K562 (cell line): ENCODE data around the gene FAM24A. TPM values are rescaled to one million over a fixed set of nuclear protein-coding genes. Genes with fewer than 3 reads are reported as not detected.

Source experiments
- E2F3 ChIP-seq: fragments of 250-450 bp; sonication (Bioruptor Pico); IDR thresholded peaks from 2 replicates; pipeline ENCODE4 v1.4.0; 2020; ENCODE audit warnings: mild to moderate bottlenecking
- GATA2 ChIP-seq: sonication (generic); formaldehyde crosslinking; IDR thresholded peaks from 2 replicates; pipeline ENCODE4 v1.4.0; 2020; ENCODE audit warnings: mild to moderate bottlenecking, missing genetic modification reagents
- GTF2F1 ChIP-seq: IDR thresholded peaks from 2 replicates; pipeline ENCODE4 v1.6.1; 2011; ENCODE audit warnings: low read depth, low read length, improper control_type of control experiment
- MIER1 ChIP-seq: fragments of 450-650 bp; IDR thresholded peaks from 2 replicates; pipeline ENCODE4 v1.6.1; 2016; ENCODE audit warnings: antibody characterized with exemption, mild to moderate bottlenecking, low read depth
- SMARCC2 ChIP-seq: fragments of 450-650 bp; IDR thresholded peaks from 2 replicates; pipeline ENCODE4 v1.6.1; 2017; ENCODE audit warnings: antibody characterized with exemption, moderate library complexity, mild to moderate bottlenecking, low read depth
- ZNF124 ChIP-seq: sonication (generic); formaldehyde crosslinking; IDR thresholded peaks from 2 replicates; pipeline ENCODE4 v1.8.1; 2022; ENCODE audit warnings: missing genetic modification reagents
- ZNF583 ChIP-seq: fragments of 250-450 bp; sonication (Bioruptor Pico); IDR thresholded peaks from 2 replicates; pipeline ENCODE4 v1.4.0; 2020
- polyA plus RNA-seq, 8 experiments: library from polyadenylated mRNA; depleted of rRNA in 4 of 8; stranded (reverse) in 5 of 8; unstranded in 3 of 8; fragments of >200 nt; fragmentation: Nextera tagmentation in 2 of 8; fragmentation: Illumina TruSeq in 1 of 8; extraction: Ambion mirVana in 2 of 8; extraction: Trizol in 1 of 8; gene quantifications; 2 replicates each; pipeline versions ENCODE4 v1.2.1 to v1.2.3, GENCODE V29; 2011 to 2014; ENCODE audit warnings: inconsistent platforms in 1 of 8, missing spikeins in 1 of 8
- total RNA-seq, 7 experiments: library from RNA; depleted of rRNA in 6 of 7; stranded (reverse); fragments of >200 nt in 6 of 7; fragmentation: Illumina TruSeq in 2 of 7; extraction: Trizol in 2 of 7; gene quantifications; 2 replicates each; pipeline versions ENCODE4 v1.2.1 to v1.2.3, GENCODE V29; 2011 to 2021; ENCODE audit warnings: low replicate concordance in 1 of 7
- TF ChIP-seq, protein P1 (sequence below), 3 experiments: fragments of 200-800 bp in 1 of 3; fragments of 250-450 bp in 1 of 3; fragments of 450-650 bp in 1 of 3; sonication (Bioruptor Pico) in 1 of 3; sonication (Bioruptor generic) in 1 of 3; formaldehyde crosslinking in 1 of 3; IDR thresholded peaks; 2 replicates each; pipeline versions ENCODE4 v1.6.1 to v1.8.0; 2016 to 2022; ENCODE audit warnings: mild to moderate bottlenecking in 2 of 3, missing genetic modification characterization in 2 of 3, missing compliant biosample characterization in 1 of 3, moderate library complexity in 1 of 3
- TF ChIP-seq, protein P2 (sequence below): fragments of 450-650 bp; formaldehyde crosslinking; IDR thresholded peaks from 2 replicates; pipeline ENCODE4 v1.4.0; 2022; ENCODE audit warnings: mild to moderate bottlenecking, moderate library complexity
- TF ChIP-seq, protein P3 (sequence below): sonication (generic); formaldehyde crosslinking; IDR thresholded peaks from 2 replicates; pipeline ENCODE4 v1.9.0; 2022; ENCODE audit warnings: mild to moderate bottlenecking, missing genetic modification reagents
- TF ChIP-seq, protein P4 (sequence below): sonication (generic); formaldehyde crosslinking; IDR thresholded peaks from 2 replicates; pipeline ENCODE4 v1.8.1; 2023; ENCODE audit warnings: mild to moderate bottlenecking, missing genetic modification reagents, moderate library complexity
- TF ChIP-seq, protein P5 (sequence below): fragments of 250-450 bp; sonication (Bioruptor Pico); IDR thresholded peaks from 2 replicates; pipeline ENCODE4 v1.4.0; 2020
- TF ChIP-seq, protein P6 (sequence below): sonication (generic); formaldehyde crosslinking; IDR thresholded peaks from 2 replicates; pipeline ENCODE4 v1.4.0; 2020; ENCODE audit warnings: mild to moderate bottlenecking, missing genetic modification reagents

Gene FAM24A
- total and polyA plus RNA-seq, 9 of the 15 experiments (the other 6 are each of a cell fraction or from before 2014, with no cell fraction given), result not detected

DNA sequence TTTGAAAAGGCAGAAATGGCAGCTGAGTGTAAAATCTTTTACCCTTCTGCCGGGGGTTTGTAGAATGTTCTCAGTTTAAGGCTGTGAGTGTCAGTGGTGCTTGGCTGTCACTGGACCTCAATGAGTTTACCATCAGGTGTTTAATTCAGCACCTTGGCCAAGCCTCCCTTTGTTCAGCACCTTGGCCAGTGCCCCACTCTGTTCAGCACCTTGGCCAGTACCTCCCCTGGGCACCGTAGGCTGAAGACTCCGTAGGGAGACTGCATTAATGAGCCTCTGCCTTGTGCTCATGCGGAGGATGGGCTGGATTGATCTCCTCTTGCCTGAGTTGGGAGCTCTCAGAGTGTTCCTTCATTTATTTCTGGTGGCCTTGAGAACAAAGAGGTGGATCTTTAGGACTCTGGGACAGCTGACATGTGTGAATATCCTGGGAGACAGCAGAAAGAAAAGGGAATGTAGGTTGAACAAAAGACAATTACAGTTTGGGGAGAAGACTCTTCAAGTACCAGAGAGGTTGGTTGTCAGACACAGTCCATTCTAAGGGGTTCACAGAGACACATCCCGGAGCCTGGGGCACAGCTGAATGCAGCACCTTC is 1.6 kb downstream of the FAM24A start (continued):
- TF ChIP-seq, protein P1, sequence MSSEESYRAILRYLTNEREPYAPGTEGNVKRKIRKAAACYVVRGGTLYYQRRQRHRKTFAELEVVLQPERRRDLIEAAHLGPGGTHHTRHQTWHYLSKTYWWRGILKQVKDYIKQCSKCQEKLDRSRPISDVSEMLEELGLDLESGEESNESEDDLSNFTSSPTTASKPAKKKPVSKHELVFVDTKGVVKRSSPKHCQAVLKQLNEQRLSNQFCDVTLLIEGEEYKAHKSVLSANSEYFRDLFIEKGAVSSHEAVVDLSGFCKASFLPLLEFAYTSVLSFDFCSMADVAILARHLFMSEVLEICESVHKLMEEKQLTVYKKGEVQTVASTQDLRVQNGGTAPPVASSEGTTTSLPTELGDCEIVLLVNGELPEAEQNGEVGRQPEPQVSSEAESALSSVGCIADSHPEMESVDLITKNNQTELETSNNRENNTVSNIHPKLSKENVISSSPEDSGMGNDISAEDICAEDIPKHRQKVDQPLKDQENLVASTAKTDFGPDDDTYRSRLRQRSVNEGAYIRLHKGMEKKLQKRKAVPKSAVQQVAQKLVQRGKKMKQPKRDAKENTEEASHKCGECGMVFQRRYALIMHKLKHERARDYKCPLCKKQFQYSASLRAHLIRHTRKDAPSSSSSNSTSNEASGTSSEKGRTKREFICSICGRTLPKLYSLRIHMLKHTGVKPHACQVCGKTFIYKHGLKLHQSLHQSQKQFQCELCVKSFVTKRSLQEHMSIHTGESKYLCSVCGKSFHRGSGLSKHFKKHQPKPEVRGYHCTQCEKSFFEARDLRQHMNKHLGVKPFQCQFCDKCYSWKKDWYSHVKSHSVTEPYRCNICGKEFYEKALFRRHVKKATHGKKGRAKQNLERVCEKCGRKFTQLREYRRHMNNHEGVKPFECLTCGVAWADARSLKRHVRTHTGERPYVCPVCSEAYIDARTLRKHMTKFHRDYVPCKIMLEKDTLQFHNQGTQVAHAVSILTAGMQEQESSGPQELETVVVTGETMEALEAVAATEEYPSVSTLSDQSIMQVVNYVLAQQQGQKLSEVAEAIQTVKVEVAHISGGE (CRISPR knock-in tag; IDR thresholded peaks at IDR 0.05), result peak in 1 of 3 experiments; percentile 77; a peak in 2 of 6 replicates
- TF ChIP-seq, protein P2, sequence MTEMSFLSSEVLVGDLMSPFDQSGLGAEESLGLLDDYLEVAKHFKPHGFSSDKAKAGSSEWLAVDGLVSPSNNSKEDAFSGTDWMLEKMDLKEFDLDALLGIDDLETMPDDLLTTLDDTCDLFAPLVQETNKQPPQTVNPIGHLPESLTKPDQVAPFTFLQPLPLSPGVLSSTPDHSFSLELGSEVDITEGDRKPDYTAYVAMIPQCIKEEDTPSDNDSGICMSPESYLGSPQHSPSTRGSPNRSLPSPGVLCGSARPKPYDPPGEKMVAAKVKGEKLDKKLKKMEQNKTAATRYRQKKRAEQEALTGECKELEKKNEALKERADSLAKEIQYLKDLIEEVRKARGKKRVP, result no peak
- TF ChIP-seq, protein P3, sequence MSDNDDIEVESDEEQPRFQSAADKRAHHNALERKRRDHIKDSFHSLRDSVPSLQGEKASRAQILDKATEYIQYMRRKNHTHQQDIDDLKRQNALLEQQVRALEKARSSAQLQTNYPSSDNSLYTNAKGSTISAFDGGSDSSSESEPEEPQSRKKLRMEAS (CRISPR knock-in tag), result peak; percentile 68; the same call in 1 of the 2 replicates
- TF ChIP-seq, protein P4, sequence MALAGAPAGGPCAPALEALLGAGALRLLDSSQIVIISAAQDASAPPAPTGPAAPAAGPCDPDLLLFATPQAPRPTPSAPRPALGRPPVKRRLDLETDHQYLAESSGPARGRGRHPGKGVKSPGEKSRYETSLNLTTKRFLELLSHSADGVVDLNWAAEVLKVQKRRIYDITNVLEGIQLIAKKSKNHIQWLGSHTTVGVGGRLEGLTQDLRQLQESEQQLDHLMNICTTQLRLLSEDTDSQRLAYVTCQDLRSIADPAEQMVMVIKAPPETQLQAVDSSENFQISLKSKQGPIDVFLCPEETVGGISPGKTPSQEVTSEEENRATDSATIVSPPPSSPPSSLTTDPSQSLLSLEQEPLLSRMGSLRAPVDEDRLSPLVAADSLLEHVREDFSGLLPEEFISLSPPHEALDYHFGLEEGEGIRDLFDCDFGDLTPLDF (CRISPR knock-in tag), result peak; percentile 98
- TF ChIP-seq ZNF124 (peak; percentile 87; the same call in 1 of the 2 replicates), E2F3 (CRISPR knock-in tag) (no peak), GATA2 (peak; percentile 55), SMARCC2 (no peak), GTF2F1 (no peak), ZNF583 (CRISPR knock-in tag) (0 out of 2 replicates have a peak, but pooled peaks have one; percentile 60), MIER1 (peak; percentile 99)
- TF ChIP-seq, protein P5, sequence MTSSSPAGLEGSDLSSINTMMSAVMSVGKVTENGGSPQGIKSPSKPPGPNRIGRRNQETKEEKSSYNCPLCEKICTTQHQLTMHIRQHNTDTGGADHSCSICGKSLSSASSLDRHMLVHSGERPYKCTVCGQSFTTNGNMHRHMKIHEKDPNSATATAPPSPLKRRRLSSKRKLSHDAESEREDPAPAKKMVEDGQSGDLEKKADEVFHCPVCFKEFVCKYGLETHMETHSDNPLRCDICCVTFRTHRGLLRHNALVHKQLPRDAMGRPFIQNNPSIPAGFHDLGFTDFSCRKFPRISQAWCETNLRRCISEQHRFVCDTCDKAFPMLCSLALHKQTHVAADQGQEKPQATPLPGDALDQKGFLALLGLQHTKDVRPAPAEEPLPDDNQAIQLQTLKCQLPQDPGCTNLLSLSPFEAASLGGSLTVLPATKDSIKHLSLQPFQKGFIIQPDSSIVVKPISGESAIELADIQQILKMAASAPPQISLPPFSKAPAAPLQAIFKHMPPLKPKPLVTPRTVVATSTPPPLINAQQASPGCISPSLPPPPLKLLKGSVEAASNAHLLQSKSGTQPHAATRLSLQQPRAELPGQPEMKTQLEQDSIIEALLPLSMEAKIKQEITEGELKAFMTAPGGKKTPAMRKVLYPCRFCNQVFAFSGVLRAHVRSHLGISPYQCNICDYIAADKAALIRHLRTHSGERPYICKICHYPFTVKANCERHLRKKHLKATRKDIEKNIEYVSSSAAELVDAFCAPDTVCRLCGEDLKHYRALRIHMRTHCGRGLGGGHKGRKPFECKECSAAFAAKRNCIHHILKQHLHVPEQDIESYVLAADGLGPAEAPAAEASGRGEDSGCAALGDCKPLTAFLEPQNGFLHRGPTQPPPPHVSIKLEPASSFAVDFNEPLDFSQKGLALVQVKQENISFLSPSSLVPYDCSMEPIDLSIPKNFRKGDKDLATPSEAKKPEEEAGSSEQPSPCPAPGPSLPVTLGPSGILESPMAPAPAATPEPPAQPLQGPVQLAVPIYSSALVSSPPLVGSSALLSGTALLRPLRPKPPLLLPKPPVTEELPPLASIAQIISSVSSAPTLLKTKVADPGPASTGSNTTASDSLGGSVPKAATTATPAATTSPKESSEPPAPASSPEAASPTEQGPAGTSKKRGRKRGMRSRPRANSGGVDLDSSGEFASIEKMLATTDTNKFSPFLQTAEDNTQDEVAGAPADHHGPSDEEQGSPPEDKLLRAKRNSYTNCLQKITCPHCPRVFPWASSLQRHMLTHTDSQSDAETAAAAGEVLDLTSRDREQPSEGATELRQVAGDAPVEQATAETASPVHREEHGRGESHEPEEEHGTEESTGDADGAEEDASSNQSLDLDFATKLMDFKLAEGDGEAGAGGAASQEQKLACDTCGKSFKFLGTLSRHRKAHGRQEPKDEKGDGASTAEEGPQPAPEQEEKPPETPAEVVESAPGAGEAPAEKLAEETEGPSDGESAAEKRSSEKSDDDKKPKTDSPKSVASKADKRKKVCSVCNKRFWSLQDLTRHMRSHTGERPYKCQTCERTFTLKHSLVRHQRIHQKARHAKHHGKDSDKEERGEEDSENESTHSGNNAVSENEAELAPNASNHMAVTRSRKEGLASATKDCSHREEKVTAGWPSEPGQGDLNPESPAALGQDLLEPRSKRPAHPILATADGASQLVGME (CRISPR knock-in tag), result no peak
- TF ChIP-seq, protein P6, sequence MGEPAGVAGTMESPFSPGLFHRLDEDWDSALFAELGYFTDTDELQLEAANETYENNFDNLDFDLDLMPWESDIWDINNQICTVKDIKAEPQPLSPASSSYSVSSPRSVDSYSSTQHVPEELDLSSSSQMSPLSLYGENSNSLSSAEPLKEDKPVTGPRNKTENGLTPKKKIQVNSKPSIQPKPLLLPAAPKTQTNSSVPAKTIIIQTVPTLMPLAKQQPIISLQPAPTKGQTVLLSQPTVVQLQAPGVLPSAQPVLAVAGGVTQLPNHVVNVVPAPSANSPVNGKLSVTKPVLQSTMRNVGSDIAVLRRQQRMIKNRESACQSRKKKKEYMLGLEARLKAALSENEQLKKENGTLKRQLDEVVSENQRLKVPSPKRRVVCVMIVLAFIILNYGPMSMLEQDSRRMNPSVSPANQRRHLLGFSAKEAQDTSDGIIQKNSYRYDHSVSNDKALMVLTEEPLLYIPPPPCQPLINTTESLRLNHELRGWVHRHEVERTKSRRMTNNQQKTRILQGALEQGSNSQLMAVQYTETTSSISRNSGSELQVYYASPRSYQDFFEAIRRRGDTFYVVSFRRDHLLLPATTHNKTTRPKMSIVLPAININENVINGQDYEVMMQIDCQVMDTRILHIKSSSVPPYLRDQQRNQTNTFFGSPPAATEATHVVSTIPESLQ (CRISPR knock-in tag), result peak; percentile 99
